ENCODE results near the gene ADCY3. TPM values are rescaled to one million over a fixed set of nuclear protein-coding genes. Genes with fewer than 3 reads are reported as not detected.

The ADCY3 gene
- total RNA-seq (10 to 100 TPM; 22.3 to 27.9 TPM), polyA plus RNA-seq (ENCODE audit: insufficient read depth, low read depth, low replicate concordance) (41.6 TPM)
- long read RNA-seq, donor 1, partial matches to known transcripts, result 11 of 11 reads
- long read RNA-seq, donor 1, other reads (novel, unspliced or antisense), result 0 of 11 reads
- long read RNA-seq, donor 2, full-length matches to known transcripts, result 1 of 7 reads
- long read RNA-seq, donor 2, partial matches to known transcripts, result 6 of 7 reads
- long read RNA-seq, donor 2, other reads (novel, unspliced or antisense), result 0 of 7 reads

DNA sequence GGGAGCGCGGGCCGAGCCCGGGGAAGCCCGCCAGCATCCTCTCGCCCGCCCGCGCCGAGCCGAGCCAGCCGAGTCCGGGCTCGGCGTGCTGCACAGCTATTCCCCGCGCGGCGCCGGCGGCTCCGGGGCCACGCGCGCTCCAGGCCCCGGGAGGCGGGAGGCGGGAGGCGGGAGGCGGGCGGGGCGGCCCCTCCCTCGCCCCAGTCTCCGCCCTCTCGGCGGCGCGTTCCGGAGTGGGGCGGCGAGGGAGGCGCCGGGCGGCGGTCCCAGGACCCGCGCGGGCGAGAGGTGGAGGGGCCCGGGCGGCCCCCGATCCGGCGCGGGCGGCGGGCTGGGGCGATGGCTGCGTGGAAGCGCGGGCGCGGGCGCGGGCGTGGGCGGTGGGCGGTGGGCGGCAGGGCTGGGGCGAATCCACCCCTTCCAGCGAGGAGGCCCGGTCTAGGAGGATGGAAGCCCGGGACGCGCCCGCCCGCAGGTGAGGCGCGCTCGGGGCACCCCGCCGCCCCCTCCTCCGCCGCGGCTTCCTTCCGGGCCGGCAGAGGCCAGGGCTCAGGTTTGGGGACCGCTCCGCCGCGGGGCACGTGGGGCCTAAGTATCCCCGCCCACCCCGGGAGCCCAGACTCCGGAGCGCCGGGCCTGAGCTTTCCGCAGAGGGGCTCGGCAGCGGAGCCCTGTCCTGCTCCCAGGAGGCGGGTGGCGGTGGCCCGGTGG is at the start of gene ADCY3:
TSS of gene ADCY3 (minus strand) at position 140 of the 711 bp plus-strand sequence. CDS start 1,250 bp downstream, outside the sequence.
- H3K36me3 ChIP-seq (ENCODE audit: low read depth, missing control alignments), result no peaks in the 10 kb centered on the region
- TF ChIP-seq, protein P1, sequence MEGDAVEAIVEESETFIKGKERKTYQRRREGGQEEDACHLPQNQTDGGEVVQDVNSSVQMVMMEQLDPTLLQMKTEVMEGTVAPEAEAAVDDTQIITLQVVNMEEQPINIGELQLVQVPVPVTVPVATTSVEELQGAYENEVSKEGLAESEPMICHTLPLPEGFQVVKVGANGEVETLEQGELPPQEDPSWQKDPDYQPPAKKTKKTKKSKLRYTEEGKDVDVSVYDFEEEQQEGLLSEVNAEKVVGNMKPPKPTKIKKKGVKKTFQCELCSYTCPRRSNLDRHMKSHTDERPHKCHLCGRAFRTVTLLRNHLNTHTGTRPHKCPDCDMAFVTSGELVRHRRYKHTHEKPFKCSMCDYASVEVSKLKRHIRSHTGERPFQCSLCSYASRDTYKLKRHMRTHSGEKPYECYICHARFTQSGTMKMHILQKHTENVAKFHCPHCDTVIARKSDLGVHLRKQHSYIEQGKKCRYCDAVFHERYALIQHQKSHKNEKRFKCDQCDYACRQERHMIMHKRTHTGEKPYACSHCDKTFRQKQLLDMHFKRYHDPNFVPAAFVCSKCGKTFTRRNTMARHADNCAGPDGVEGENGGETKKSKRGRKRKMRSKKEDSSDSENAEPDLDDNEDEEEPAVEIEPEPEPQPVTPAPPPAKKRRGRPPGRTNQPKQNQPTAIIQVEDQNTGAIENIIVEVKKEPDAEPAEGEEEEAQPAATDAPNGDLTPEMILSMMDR (IDR thresholded peaks at IDR 0.05), result no peak
- no peak for TF ChIP-seq POLR2A (IDR thresholded peaks at IDR 0.05)
- H3K4me3 ChIP-seq, result peak within 1 kb of the TSS; percentile 60 to 66
- intact Hi-C loops (cut with DNase I; ENCODE audit: low total_unique reads), result no loop called here
- no peaks in the 10 kb centered on the region for H3K9me3 ChIP-seq
- WGBS, 2 donors, result 0% methylated on average over 3 to 55 of the region's 103 CpGs
- peak; percentile 50 for DNase-seq
- no peaks in the 10 kb centered on the region for H3K27me3 ChIP-seq
- peak within 1 kb of the TSS; percentile 82 to 83 for H3K27ac ChIP-seq
- H3K4me1 ChIP-seq, result peaks cover 8% of the 10 kb centered on the region

DNA sequence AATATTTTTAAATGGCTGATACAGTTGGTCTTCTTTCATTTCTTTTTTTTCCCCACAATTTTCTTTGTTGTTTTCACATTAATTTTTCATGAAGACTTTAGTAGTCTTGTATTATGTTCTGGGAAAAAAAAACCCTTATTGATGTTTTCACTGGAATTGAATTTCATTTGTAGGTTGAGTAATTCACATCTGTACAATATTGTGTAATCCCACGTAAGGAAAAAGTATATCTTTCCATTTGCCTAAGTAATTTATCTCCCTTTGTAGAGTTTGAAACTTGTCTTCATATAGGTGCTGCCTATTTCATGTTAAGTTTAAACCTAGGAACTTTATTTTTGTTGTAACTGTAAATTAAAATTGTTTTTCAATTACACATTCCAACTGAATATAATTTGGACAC is 49.7 kb upstream of the ADCY3 start:
- Histone ChIP-seq H3K9me3 (no peaks in the 10 kb centered on the region), H3K4me3 (no peak overlapping the region), H3K36me3 (ENCODE audit: low read depth, missing control alignments) (no peaks in the 10 kb centered on the region), H3K4me1 (no peaks in the 10 kb centered on the region), H3K27me3 (no peaks in the 10 kb centered on the region), H3K27ac (peak overlapping the region in 1 of 2 donors; percentile 98)
- intact Hi-C loops (cut with DNase I; ENCODE audit: low total_unique reads), result no loop called here
- 60 to 72% methylated on average over 1 of the region's 1 CpG for WGBS, 2 donors
- TF ChIP-seq, protein P1 (IDR thresholded peaks at IDR 0.05), result no peak
- TF ChIP-seq POLR2A (IDR thresholded peaks at IDR 0.05), result no peak
- DNase-seq, result no peak

DNA sequence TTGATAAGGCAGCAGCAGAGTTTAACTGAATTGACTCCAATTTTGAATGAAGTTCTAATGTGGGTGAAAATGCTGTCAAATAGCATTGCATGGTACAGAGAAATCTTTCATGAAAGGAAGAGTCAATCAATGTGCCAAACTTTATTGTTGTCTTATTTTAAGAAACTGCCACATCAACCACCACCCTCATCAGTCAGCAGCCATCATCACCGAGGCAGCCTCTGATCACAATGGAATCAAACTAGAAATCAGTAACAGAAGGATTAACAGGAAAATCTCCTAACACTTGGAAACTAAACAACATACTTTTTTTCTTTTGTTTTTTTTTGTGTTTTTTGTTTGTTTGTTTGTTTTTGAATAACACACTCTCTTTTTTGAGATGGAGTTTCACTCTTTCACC is 41.9 kb upstream of the ADCY3 start:
- 89 to 100% methylated on average over 1 of the region's 1 CpG for WGBS, 2 donors
- H3K36me3 ChIP-seq (ENCODE audit: low read depth, missing control alignments), result no peaks in the 10 kb centered on the region
- no peak for DNase-seq
- H3K4me1 ChIP-seq, result no peaks in the 10 kb centered on the region
- intact Hi-C loops (cut with DNase I; ENCODE audit: low total_unique reads), result no loop called here
- no peak for TF ChIP-seq POLR2A (IDR thresholded peaks at IDR 0.05)
- TF ChIP-seq, protein P1 (IDR thresholded peaks at IDR 0.05), result no peak
- no peaks in the 10 kb centered on the region for H3K27me3 ChIP-seq
- no peaks in the 10 kb centered on the region for H3K9me3 ChIP-seq
- H3K4me3 ChIP-seq, result no peak overlapping the region
- H3K27ac ChIP-seq, result no peak overlapping the region

DNA sequence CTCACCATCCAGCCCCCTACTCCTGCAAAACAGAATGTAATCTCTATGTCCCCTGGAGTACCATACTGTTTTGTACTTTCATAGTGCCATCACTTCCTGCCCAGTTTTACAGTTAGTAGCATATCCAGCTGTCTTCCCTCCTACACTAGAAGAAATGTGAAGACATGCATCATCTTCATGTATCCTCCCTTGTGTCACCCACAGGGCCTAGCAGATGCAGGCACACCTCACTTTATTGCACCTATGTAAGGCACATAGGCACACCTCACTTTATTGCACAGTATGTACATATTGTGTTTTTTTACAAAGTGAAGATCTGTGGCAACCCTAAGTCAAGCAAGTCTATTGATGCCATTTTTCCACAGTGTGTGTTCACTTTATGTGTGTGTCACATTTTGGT is 39.7 kb upstream of the ADCY3 start:
- Histone ChIP-seq H3K9me3 (no peaks in the 10 kb centered on the region), H3K4me1 (no peaks in the 10 kb centered on the region), H3K27ac (no peak overlapping the region), H3K27me3 (no peaks in the 10 kb centered on the region), H3K4me3 (no peak overlapping the region), H3K36me3 (ENCODE audit: low read depth, missing control alignments) (no peaks in the 10 kb centered on the region)
- TF ChIP-seq, protein P1 (IDR thresholded peaks at IDR 0.05), result no peak
- no peak for TF ChIP-seq POLR2A (IDR thresholded peaks at IDR 0.05)
- DNase-seq, result no peak
- intact Hi-C loops (cut with DNase I; ENCODE audit: low total_unique reads), result no loop called here
